Esophagus squamous epithelium (tissue), 4 donors: Measurements from ENCODE around the gene TLK2.
"Not testable (repeated sequence)": the region's sequence is repeated elsewhere in the genome, so short reads cannot be mapped to it uniquely, and the experiment has no call there.

ENCODE experiments used
- CTCF ChIP-seq, 6 experiments: fragments of 450-650 bp in 4 of 6; fragments of 200-600 bp in 2 of 6; sonication (generic) in 2 of 6; IDR thresholded peaks; one replicate each; pipeline ENCODE4 v1.5.1; 2016 to 2019; ENCODE audit warnings: antibody characterized with exemption in 6 of 6, mild to moderate bottlenecking in 4 of 6, moderate library complexity in 4 of 6
- POLR2A ChIP-seq, 4 donors: fragments of 450-650 bp; IDR thresholded peaks; one replicate each; pipeline ENCODE4 v1.6.1; 2017; ENCODE audit warnings: antibody characterized with exemption in 4 of 4, mild to moderate bottlenecking in 4 of 4, moderate library complexity in 3 of 4

GRCh38 chr17:62552851-62553659, 74.4 kb downstream of the TLK2 start:
- not testable (repeated sequence) for TF ChIP-seq POLR2A (IDR thresholded peaks at IDR 0.05)
- TF ChIP-seq CTCF (IDR thresholded peaks at IDR 0.05) = peak in 5 of 6 experiments; percentile 17 to 78 (median 52)
